Gastrocnemius medialis (tissue), 4 donors: Measurements from ENCODE around the gene PPY.

Experiments
- POLR2A ChIP-seq, 2 donors: fragments of 450-650 bp; IDR thresholded peaks; one replicate each; pipeline ENCODE4 v1.6.1; 2017; ENCODE audit warnings: antibody characterized with exemption in 2 of 2, mild to moderate bottlenecking in 2 of 2, moderate library complexity in 2 of 2
- TF ChIP-seq, protein P1 (sequence below), 5 experiments: fragments of 450-650 bp in 3 of 5; fragments of 200-600 bp in 2 of 5; sonication (generic) in 2 of 5; IDR thresholded peaks in 4 of 5; conservative IDR thresholded peaks in 1 of 5; 1 replicate in 4 of 5; 2 replicates in 1 of 5; pipeline ENCODE4 v1.5.1; 2016 to 2019; ENCODE audit warnings: antibody characterized with exemption in 5 of 5, mild to moderate bottlenecking in 3 of 5, moderate library complexity in 3 of 5

DNA sequence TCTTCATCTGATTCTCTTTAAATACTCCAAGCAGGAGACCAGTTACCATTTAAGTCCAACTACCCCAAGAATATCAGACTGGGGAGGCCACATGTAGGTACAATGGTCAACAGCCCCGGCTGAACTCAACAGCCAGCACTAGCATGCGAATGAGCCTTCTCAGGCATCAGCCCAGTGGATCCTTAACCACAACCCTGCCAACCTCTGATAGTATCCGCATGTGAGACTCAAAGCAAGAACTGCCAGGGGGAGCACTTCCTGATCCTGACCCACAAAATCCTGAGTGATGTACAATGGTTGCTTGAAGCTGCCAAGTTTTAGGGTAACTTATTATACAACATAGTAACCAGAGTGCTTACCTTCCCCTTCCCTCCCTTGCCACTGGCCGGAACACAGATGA is 7.5 kb upstream of the PPY start:
- TF ChIP-seq, protein P1, sequence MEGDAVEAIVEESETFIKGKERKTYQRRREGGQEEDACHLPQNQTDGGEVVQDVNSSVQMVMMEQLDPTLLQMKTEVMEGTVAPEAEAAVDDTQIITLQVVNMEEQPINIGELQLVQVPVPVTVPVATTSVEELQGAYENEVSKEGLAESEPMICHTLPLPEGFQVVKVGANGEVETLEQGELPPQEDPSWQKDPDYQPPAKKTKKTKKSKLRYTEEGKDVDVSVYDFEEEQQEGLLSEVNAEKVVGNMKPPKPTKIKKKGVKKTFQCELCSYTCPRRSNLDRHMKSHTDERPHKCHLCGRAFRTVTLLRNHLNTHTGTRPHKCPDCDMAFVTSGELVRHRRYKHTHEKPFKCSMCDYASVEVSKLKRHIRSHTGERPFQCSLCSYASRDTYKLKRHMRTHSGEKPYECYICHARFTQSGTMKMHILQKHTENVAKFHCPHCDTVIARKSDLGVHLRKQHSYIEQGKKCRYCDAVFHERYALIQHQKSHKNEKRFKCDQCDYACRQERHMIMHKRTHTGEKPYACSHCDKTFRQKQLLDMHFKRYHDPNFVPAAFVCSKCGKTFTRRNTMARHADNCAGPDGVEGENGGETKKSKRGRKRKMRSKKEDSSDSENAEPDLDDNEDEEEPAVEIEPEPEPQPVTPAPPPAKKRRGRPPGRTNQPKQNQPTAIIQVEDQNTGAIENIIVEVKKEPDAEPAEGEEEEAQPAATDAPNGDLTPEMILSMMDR (IDR thresholded peaks at IDR 0.05 in 4 of 5, conservative IDR thresholded peaks at IDR 0.05 in 1 of 5) = no peak
- no peak for TF ChIP-seq POLR2A (IDR thresholded peaks at IDR 0.05)
